Measurements from ENCODE around the gene SNAPIN.

DNA sequence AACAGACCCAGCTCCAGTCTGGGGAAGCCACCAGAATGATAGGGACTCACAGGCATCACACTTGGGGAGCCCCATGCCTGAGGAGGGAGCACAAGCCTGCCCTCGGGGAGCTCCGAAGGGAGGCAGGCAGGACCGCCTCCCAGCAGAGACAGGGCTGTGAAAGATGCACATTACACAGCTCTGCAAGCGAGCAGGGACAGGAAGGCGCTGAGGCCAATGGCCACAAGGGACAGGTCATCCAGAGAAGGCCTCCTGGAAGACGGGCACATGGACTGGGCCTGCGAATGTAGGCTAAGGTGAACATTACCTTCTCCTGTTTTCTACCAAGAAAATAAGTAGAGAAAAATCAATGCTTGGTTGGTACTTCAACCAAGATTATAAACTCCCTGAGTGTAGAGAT lies 24.2 kb downstream of the SNAPIN start:
- TF ChIP-seq CTCF (IDR thresholded peaks at IDR 0.05) (no peak), POLR2AphosphoS5 (IDR thresholded peaks at IDR 0.05) (no peak), POLR2A (IDR thresholded peaks at IDR 0.05) (no peak)
